Measurements from ENCODE around the gene CX3CL1.
"Not testable (repeated sequence)": the region's sequence is repeated elsewhere in the genome, so short reads cannot be mapped to it uniquely, and the experiment has no call there.

The CX3CL1 gene

GRCh38 chr16:57382535-57383275 lies 10.4 kb downstream of the CX3CL1 start:
- no peak for DNase-seq (ENCODE audit: low spot score)

GRCh38 chr16:57383276-57384247 lies 11.3 kb downstream of the CX3CL1 start:
- DNase-seq (ENCODE audit: low spot score): no peak

GRCh38 chr16:57384248-57385070 lies 12.2 kb downstream of the CX3CL1 start:
- DNase-seq (ENCODE audit: low spot score): no peak

- DNase-seq (ENCODE audit: low spot score): no peak
Observed at GRCh38 chr16:57385083-57385482, 12.8 kb downstream of the CX3CL1 start.

- no peak for DNase-seq (ENCODE audit: low spot score)
Observed at GRCh38 chr16:57386381-57386951, 14.2 kb downstream of the CX3CL1 start.

GRCh38 chr16:57387598-57388354 lies 15.5 kb downstream of the CX3CL1 start:
- no peak for DNase-seq (ENCODE audit: low spot score)

GRCh38 chr16:57388359-57389086 lies 16.2 kb downstream of the CX3CL1 start:
- DNase-seq (ENCODE audit: low spot score): no peak

GRCh38 chr16:57389087-57389468 lies 16.8 kb downstream of the CX3CL1 start:
- no peak for DNase-seq (ENCODE audit: low spot score)

- no peak for DNase-seq (ENCODE audit: low spot score)
Observed at GRCh38 chr16:57390636-57391295, 18.5 kb downstream of the CX3CL1 start.

- DNase-seq (ENCODE audit: low spot score): no peak
Observed at GRCh38 chr16:57391300-57391699, 19.0 kb downstream of the CX3CL1 start.

- DNase-seq (ENCODE audit: low spot score): no peak
Observed at GRCh38 chr16:57391708-57392107, 19.4 kb downstream of the CX3CL1 start.

- no peak for DNase-seq (ENCODE audit: low spot score)
Observed at GRCh38 chr16:57392694-57393093, 20.4 kb downstream of the CX3CL1 start.

- DNase-seq (ENCODE audit: low spot score): no peak
Observed at GRCh38 chr16:57394444-57394843, 22.2 kb downstream of the CX3CL1 start.

GRCh38 chr16:57395026-57395425 lies 22.7 kb downstream of the CX3CL1 start:
- DNase-seq (ENCODE audit: low spot score): no peak

GRCh38 chr16:57396786-57397185 lies 24.5 kb downstream of the CX3CL1 start:
- no peak for DNase-seq (ENCODE audit: low spot score)

GRCh38 chr16:57397493-57397892 lies 25.2 kb downstream of the CX3CL1 start:
- DNase-seq (ENCODE audit: low spot score): not testable (repeated sequence)

GRCh38 chr16:57401943-57402640 lies 29.8 kb downstream of the CX3CL1 start:
- DNase-seq (ENCODE audit: low spot score): no peak

GRCh38 chr16:57403965-57404817 lies 31.9 kb downstream of the CX3CL1 start, which contains the start of gene CCL17:
CCL17 (plus strand) TSS chr16:57404767; CDS start chr16:57413933, 9,166 bp downstream.
- DNase-seq (ENCODE audit: low spot score): no peak

All from kidney capillary endothelial cell (primary cell).